ENCODE results near the gene POFUT2. TPM values are rescaled to one million over a fixed set of nuclear protein-coding genes. Genes with fewer than 3 reads are reported as not detected.

Gene POFUT2, protein sequence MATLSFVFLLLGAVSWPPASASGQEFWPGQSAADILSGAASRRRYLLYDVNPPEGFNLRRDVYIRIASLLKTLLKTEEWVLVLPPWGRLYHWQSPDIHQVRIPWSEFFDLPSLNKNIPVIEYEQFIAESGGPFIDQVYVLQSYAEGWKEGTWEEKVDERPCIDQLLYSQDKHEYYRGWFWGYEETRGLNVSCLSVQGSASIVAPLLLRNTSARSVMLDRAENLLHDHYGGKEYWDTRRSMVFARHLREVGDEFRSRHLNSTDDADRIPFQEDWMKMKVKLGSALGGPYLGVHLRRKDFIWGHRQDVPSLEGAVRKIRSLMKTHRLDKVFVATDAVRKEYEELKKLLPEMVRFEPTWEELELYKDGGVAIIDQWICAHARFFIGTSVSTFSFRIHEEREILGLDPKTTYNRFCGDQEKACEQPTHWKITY
- 10 to 100 TPM in 1 of 4 donors, 1 to 10 TPM in 3; 4.8 to 11.0 (median 5.9) TPM for total RNA-seq

GRCh38 chr21:45287438-45288391 lies at the start of gene POFUT2:
Gene POFUT2, minus strand, starts transcription at chr21:45287895. Its CDS starts 24 bp downstream, at chr21:45287871.
- TF ChIP-seq CTCF (IDR thresholded peaks at IDR 0.05 in 4 of 5, conservative IDR thresholded peaks at IDR 0.05 in 1 of 5) (no peak), POLR2A (IDR thresholded peaks at IDR 0.05) (peak; percentile 67 to 72)
- H3K9me3 ChIP-seq = no peaks in the 10 kb centered on the region
- H3K4me3 ChIP-seq = peak within 1 kb of the TSS; percentile 84 to 94 (median 86)
- H3K36me3 ChIP-seq = peaks cover 0 to 25% of the 10 kb centered on the region in 2 donors
- ATAC-seq (peak; percentile 92 to 96), DNase-seq (peak; percentile 91 to 95)
- H3K4me1 ChIP-seq = peaks cover 16 to 25% of the 10 kb centered on the region in 2 donors
- in situ Hi-C loops (cut with MboI; ENCODE audit: low sequenced_read_pairs in 4 of 4) (loop anchor here in 1 of 4 donors (10.0 to 25.0 kb wide), 3 partner anchors 143 to 350 kb away; partner anchors contain the start of gene SLX9), intact Hi-C loops (cut with DNase I; ENCODE audit: low total_unique reads) (loop anchor here (5.0 kb wide), 2 partner anchors 150 to 335 kb away; no protein-coding TSS in a partner anchor)
- peak within 1 kb of the TSS; percentile 83 to 90 (median 86) for H3K27ac ChIP-seq
- no peaks in the 10 kb centered on the region for H3K27me3 ChIP-seq

DNA sequence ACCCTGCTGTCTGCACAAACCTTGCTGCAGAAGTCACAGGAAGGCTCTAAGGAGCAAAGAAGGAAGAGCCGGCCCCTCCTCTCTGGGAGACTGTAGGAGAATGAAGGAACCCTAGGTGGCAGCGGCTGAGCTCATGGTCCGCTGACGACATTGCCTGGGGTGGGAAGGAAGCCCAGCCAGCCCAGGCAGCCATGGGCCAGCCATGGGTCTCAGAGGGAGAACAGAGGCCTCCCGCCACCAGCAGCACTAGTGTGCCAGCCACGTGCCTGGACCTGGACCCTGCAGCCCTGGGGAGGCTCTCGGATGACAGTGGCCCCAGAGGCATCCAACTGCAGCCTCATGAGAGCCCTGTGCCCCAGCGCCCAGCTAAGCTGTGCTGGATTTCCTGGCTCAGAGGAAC lies 49.2 kb upstream of the POFUT2 start:
- no peak overlapping the region for H3K4me3 ChIP-seq
- DNase-seq = no peak
- peaks cover 0 to 5% (median 0%) of the 10 kb centered on the region in 3 donors for H3K27me3 ChIP-seq
- ATAC-seq = peak in 1 of 2 donors; percentile 46
- H3K4me1 ChIP-seq = no peaks in the 10 kb centered on the region
- TF ChIP-seq CTCF (IDR thresholded peaks at IDR 0.05 in 4 of 5, conservative IDR thresholded peaks at IDR 0.05 in 1 of 5) (no peak), POLR2A (IDR thresholded peaks at IDR 0.05) (no peak)
- H3K36me3 ChIP-seq = no peaks in the 10 kb centered on the region
- in situ Hi-C loops (cut with MboI; ENCODE audit: low sequenced_read_pairs in 4 of 4) (no loop called here), intact Hi-C loops (cut with DNase I; ENCODE audit: low total_unique reads) (no loop called here)
- no peak overlapping the region for H3K27ac ChIP-seq
- no peaks in the 10 kb centered on the region for H3K9me3 ChIP-seq

DNA sequence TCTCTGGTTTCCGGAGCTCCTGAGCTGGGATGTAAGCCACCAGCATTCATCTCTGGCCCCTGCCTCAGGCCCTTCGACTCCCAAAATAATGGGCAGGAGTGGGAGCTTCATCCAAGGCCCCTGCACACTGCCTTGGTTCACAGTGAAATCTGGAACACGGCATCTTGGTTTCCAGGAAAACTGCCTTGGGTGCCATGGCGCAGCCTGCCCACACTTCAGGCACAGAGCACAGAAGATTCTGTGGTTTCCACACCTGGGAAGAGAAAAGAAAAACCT lies 48.8 kb upstream of the POFUT2 start:
- Histone ChIP-seq H3K4me1 (no peaks in the 10 kb centered on the region), H3K9me3 (no peaks in the 10 kb centered on the region), H3K27ac (no peak overlapping the region), H3K36me3 (no peaks in the 10 kb centered on the region), H3K4me3 (no peak overlapping the region), H3K27me3 (peaks cover 0 to 1% (median 0%) of the 10 kb centered on the region in 3 donors)
- TF ChIP-seq POLR2A (IDR thresholded peaks at IDR 0.05) (no peak), CTCF (IDR thresholded peaks at IDR 0.05 in 4 of 5, conservative IDR thresholded peaks at IDR 0.05 in 1 of 5) (no peak)
- no peak for ATAC-seq
- in situ Hi-C loops (cut with MboI; ENCODE audit: low sequenced_read_pairs in 4 of 4) = no loop called here
- intact Hi-C loops (cut with DNase I; ENCODE audit: low total_unique reads) = no loop called here
- DNase-seq = no peak

DNA sequence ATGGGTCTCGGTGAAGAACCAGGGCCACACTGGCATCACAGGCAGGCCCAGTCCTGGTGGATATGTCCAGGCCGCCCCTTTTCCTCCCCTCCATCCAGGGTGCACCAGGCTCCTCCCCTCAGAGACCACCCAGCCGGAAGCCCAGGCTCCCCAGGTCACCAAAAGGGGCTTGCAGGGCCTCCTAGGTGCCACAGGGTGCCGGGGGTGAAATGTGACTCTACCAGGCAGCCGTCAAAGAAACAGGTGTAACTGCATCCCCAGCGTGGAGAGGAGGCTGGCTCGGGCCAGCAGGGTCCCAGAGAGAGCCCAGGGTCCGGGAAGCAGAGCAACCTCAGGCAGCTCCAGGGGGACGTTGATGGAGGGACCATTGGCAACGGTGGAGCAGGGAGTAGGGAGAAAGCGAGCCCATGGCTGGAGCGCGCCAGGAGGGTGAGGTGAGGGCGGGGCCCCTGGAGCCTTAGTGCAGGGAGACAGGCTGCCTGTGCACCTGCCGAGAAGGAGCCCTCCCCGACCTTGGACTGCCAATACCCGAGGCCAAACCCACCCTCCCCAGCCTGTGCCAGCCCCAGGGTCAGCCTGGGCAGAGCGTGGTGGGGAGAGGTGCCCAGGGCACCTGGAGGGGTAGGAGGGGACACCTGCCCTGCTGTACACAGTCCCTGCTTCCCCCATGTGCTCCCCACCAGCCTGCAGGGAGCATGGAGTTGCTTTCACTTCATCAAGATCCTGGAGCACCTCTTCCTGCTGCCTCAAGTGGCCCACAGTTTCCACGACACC lies 48.3 kb upstream of the POFUT2 start:
- in situ Hi-C loops (cut with MboI; ENCODE audit: low sequenced_read_pairs in 4 of 4) (no loop called here), intact Hi-C loops (cut with DNase I; ENCODE audit: low total_unique reads) (no loop called here)
- H3K27ac ChIP-seq = no peak overlapping the region
- H3K4me1 ChIP-seq = no peaks in the 10 kb centered on the region
- H3K36me3 ChIP-seq = no peaks in the 10 kb centered on the region
- ATAC-seq (no peak), DNase-seq (no peak)
- H3K27me3 ChIP-seq = peaks cover 0 to under 1% (median 0%) of the 10 kb centered on the region in 3 donors
- TF ChIP-seq CTCF (IDR thresholded peaks at IDR 0.05 in 4 of 5, conservative IDR thresholded peaks at IDR 0.05 in 1 of 5) = no peak
- no peak for TF ChIP-seq POLR2A (IDR thresholded peaks at IDR 0.05)
- H3K4me3 ChIP-seq = no peak overlapping the region
- H3K9me3 ChIP-seq = no peaks in the 10 kb centered on the region

Data from gastrocnemius medialis (tissue), 4 donors.